GM23338 (cell line): Measurements from ENCODE around the gene CYS1. TPM values are rescaled to one million over a fixed set of nuclear protein-coding genes. Genes with fewer than 3 reads are reported as not detected.
A peak's percentile ranks its signal among the peaks of the same experiment; 100 is the strongest.

Experiments
- ATAC-seq: fragments of 200-7000 bp; cut with Tn5 transposase; 3 replicates; pipeline ENCODE4 v1.9.1; 2020
- DNase-seq: peaks from one replicate; pipeline ENCODE4 v3.0.0-alpha.2; 2015; ENCODE audit warnings: low spot score
- H2AFZ ChIP-seq: fragments of 200-600 bp; sonication (generic); 2 replicates; pipeline ENCODE4 v1.8.0; 2016; ENCODE audit warnings: antibody characterized with exemption, mild to moderate bottlenecking, moderate library complexity
- H3F3A ChIP-seq: fragments of 200-600 bp; sonication (generic); replicated peaks from 2 replicates; pipeline ENCODE4 v1.8.0; 2017; ENCODE audit warnings: antibody characterized with exemption, mixed run types, low read depth
- H3K27ac ChIP-seq: fragments of 200-600 bp; sonication (generic); 2 replicates; pipeline ENCODE4 v1.6.1; 2016; ENCODE audit warnings: low read depth
- H3K27me3 ChIP-seq: fragments of 200-600 bp; sonication (generic); 2 replicates; pipeline ENCODE4 v1.8.0; 2016; ENCODE audit warnings: mild to moderate bottlenecking, mixed run types, moderate library complexity; ENCODE audit not compliant: insufficient read depth
- H3K36me3 ChIP-seq: fragments of 200-600 bp; sonication (generic); 2 replicates; pipeline ENCODE4 v1.8.0; 2016; ENCODE audit warnings: mild to moderate bottlenecking; ENCODE audit not compliant: insufficient read depth
- H3K4me1 ChIP-seq: fragments of 200-600 bp; sonication (generic); 2 replicates; pipeline ENCODE4 v1.8.0; 2016; ENCODE audit warnings: mild to moderate bottlenecking, moderate library complexity; ENCODE audit not compliant: insufficient read depth
- H3K4me2 ChIP-seq: fragments of 200-600 bp; sonication (generic); 2 replicates; pipeline ENCODE4 v1.7.1; 2017; ENCODE audit warnings: mixed run types
- H3K4me3 ChIP-seq: fragments of 200-600 bp; sonication (generic); 2 replicates; pipeline ENCODE4 v1.6.1; 2016; ENCODE audit warnings: mixed run types
- H3K79me2 ChIP-seq: fragments of 200-600 bp; sonication (generic); replicated peaks from 2 replicates; pipeline ENCODE4 v1.8.0; 2017; ENCODE audit warnings: mild to moderate bottlenecking; ENCODE audit not compliant: insufficient read depth
- H3K9me2 ChIP-seq: fragments of 200-600 bp; sonication (generic); 2 replicates; pipeline ENCODE4 v1.8.0; 2017; ENCODE audit not compliant: insufficient read depth
- H4K20me1 ChIP-seq: fragments of 200-600 bp; sonication (generic); replicated peaks from 2 replicates; pipeline ENCODE4 v1.8.0; 2017; ENCODE audit warnings: mild to moderate bottlenecking; ENCODE audit not compliant: insufficient read depth
- H3K27ac Mint-ChIP-seq: 2 replicates; pipeline ENCODE4 v1.8.0; 2020; ENCODE audit warnings: inconsistent platforms, mild to moderate bottlenecking, moderate library complexity, mixed read lengths
- H3K27me3 Mint-ChIP-seq: 3 replicates; pipeline ENCODE4 v1.8.0; 2022; ENCODE audit warnings: low read depth, mild to moderate bottlenecking, moderate library complexity, mixed read lengths, inconsistent platforms; ENCODE audit not compliant: insufficient read depth, poor library complexity
- H3K36me3 Mint-ChIP-seq: 3 replicates; pipeline ENCODE4 v1.8.0; 2021; ENCODE audit warnings: low read depth, mild to moderate bottlenecking, inconsistent platforms, moderate library complexity, mixed read lengths
- H3K4me1 Mint-ChIP-seq: 3 replicates; pipeline ENCODE4 v1.8.0; 2020; ENCODE audit warnings: mild to moderate bottlenecking, inconsistent platforms, mixed read lengths
- H3K4me3 Mint-ChIP-seq: 3 replicates; pipeline ENCODE4 v1.8.0; 2021; ENCODE audit warnings: moderate library complexity, mild to moderate bottlenecking, inconsistent platforms, mixed read lengths
- H3K9me3 Mint-ChIP-seq: 3 replicates; pipeline ENCODE4 v1.8.0; 2020; ENCODE audit warnings: moderate library complexity, mild to moderate bottlenecking, inconsistent platforms, mixed read lengths
- CREB1 ChIP-seq: fragments of 250-450 bp; sonication (Bioruptor Pico); IDR thresholded peaks from 2 replicates; pipeline ENCODE4 v1.5.0; 2020; ENCODE audit warnings: low read depth, mild to moderate bottlenecking, moderate library complexity
- CTCF ChIP-seq, 2 experiments: fragments of 200-600 bp in 1 of 2; sonication (generic) in 1 of 2; conservative IDR thresholded peaks; 2 replicates each; pipeline versions ENCODE4 v1.5.1 to v1.6.1; 2016 to 2017; ENCODE audit warnings: antibody characterized with exemption in 2 of 2, low read depth in 2 of 2, mild to moderate bottlenecking in 2 of 2, moderate library complexity in 1 of 2
- ETS1 ChIP-seq: IDR thresholded peaks from 2 replicates; pipeline ENCODE4 v1.6.1; 2016; ENCODE audit warnings: antibody characterized with exemption
- EZH2 ChIP-seq: fragments of 200-600 bp; sonication (generic); IDR thresholded peaks from one replicate; pipeline ENCODE4 v1.8.0; 2017; ENCODE audit warnings: antibody characterized with exemption, mild to moderate bottlenecking, low read depth; ENCODE audit not compliant: unreplicated experiment
- REST ChIP-seq: IDR thresholded peaks from one replicate; pipeline ENCODE4 v1.6.1; 2018; ENCODE audit warnings: antibody characterized with exemption; ENCODE audit not compliant: unreplicated experiment
- STAT1 ChIP-seq: IDR thresholded peaks from one replicate; pipeline ENCODE4 v1.6.1; 2016; ENCODE audit warnings: antibody characterized with exemption; ENCODE audit not compliant: unreplicated experiment
- ZNF114 ChIP-seq: fragments of 250-450 bp; sonication (Bioruptor Pico); IDR thresholded peaks from 2 replicates; pipeline ENCODE4 v1.5.0; 2020; ENCODE audit warnings: mild to moderate bottlenecking, moderate library complexity
- polyA plus RNA-seq: library from polyadenylated mRNA; unstranded; fragments of >200 nt; fragmentation: Nextera tagmentation; extraction: Ambion mirVana; gene quantifications from 2 replicates; pipeline ENCODE4 v1.2.1, GENCODE V29; 2016
- total RNA-seq: library from RNA; depleted of rRNA; stranded (reverse); fragments of >200 nt; shearing (Covaris generic); gene quantifications from 2 replicates; pipeline ENCODE4 v1.2.3, GENCODE V29; 2014

Gene CYS1
- total and polyA plus RNA-seq, 2 experiments from 2014 or later = 0.31 to 0.32 TPM

- no peak overlapping the region for H3K4me3 Mint-ChIP-seq
These were observed 25.8 kb downstream of the CYS1 start for GRCh38 chr2:10054424-10054823.

More at GRCh38 chr2:10054424-10054823, 25.8 kb downstream of the CYS1 start:
- Histone ChIP-seq H3K27me3 (no peaks in the 10 kb centered on the region), H3K4me1 (peaks cover 11% of the 10 kb centered on the region; the same call in 1 of the 2 replicates), H3K36me3 (no peaks in the 10 kb centered on the region), H3K79me2 (no peaks in the 10 kb centered on the region), H3F3A (peaks cover 13% of the 10 kb centered on the region; the same call in 1 of the 2 replicates), H3K4me3 (no peak overlapping the region), H3K4me2 (no peak overlapping the region), H2AFZ (no peak overlapping the region), H3K9me2 (no peaks in the 10 kb centered on the region), H4K20me1 (peaks cover 4% of the 10 kb centered on the region), H3K27ac (no peak overlapping the region)
- Mint-ChIP-seq H3K36me3 (peaks cover 6% of the 10 kb centered on the region; the same call in 2 of the 3 replicates), H3K27ac (no peak overlapping the region), H3K4me1 (peaks cover 27% of the 10 kb centered on the region), H3K27me3 (peaks cover 10% of the 10 kb centered on the region), H3K9me3 (no peaks in the 10 kb centered on the region)
- no peak for TF ChIP-seq STAT1
- no peak for TF ChIP-seq REST
- no peak for TF ChIP-seq ETS1
- TF ChIP-seq CREB1 (CRISPR knock-in tag) = no peak
- TF ChIP-seq CTCF (conservative IDR thresholded peaks at IDR 0.05; ENCODE audit: low read depth in 2 of 2) = peak in 1 of 2 experiments; percentile 32; a peak in 2 of 4 replicates
- TF ChIP-seq ZNF114 = no peak
- no peak for TF ChIP-seq EZH2
- ATAC-seq (no peak), DNase-seq (no peak)
